Choroid plexus epithelial cell (primary cell): ENCODE results near the gene STPG3.
"Not testable (repeated sequence)": the region's sequence is repeated elsewhere in the genome, so short reads cannot be mapped to it uniquely, and the experiment has no call there.

ENCODE experiments used
- DNase-seq: peaks from one replicate; pipeline ENCODE4 v3.0.0-alpha.2; 2010; ENCODE audit warnings: low read depth
- H3K4me3 ChIP-seq: 2 replicates; pipeline ENCODE4 v1.5.1; 2011; ENCODE audit warnings: low read depth, mild to moderate bottlenecking, control low read depth, low read length, moderate library complexity
- CTCF ChIP-seq: conservative IDR thresholded peaks from 2 replicates; pipeline ENCODE4 v1.5.1; 2011; ENCODE audit warnings: low read depth, mild to moderate bottlenecking, control low read depth, inconsistent platforms, low read length, moderate library complexity

The STPG3 gene

GRCh38 chr9:137256362-137256761, 5.3 kb downstream of the STPG3 start:
- DNase-seq, result no peak
- no peak for TF ChIP-seq CTCF
- peak overlapping the region; percentile 91 for H3K4me3 ChIP-seq

- H3K4me3 ChIP-seq, result peak overlapping the region; percentile 5
- TF ChIP-seq CTCF, result no peak
- no peak for DNase-seq
Measured at GRCh38 chr9:137256856-137257255, 5.8 kb downstream of the STPG3 start.

GRCh38 chr9:137262173-137262908, 11.3 kb downstream of the STPG3 start:
- DNase-seq, result peak; percentile 63
- H3K4me3 ChIP-seq, result not testable (repeated sequence)
- TF ChIP-seq CTCF, result peak; percentile 51

- no peak overlapping the region for H3K4me3 ChIP-seq
- no peak for DNase-seq
- no peak for TF ChIP-seq CTCF
Measured at GRCh38 chr9:137262909-137263285, 11.8 kb downstream of the STPG3 start.

GRCh38 chr9:137263506-137263905, 12.4 kb downstream of the STPG3 start:
- no peak overlapping the region for H3K4me3 ChIP-seq
- no peak for TF ChIP-seq CTCF
- DNase-seq, result no peak

- DNase-seq, result no peak
- no peak overlapping the region for H3K4me3 ChIP-seq
- no peak for TF ChIP-seq CTCF
Measured at GRCh38 chr9:137264067-137264466, 13.0 kb downstream of the STPG3 start.

- TF ChIP-seq CTCF, result no peak
- no peak for DNase-seq
- no peak overlapping the region for H3K4me3 ChIP-seq
Measured at GRCh38 chr9:137265496-137266161, 14.5 kb downstream of the STPG3 start.
